Loucy (cell line): ENCODE data around the gene PDILT.

Source experiments
- EZH2phosphoT487 ChIP-seq: fragments of 200-600 bp; IDR thresholded peaks from 2 replicates; pipeline ENCODE4 v1.6.1; 2018; ENCODE audit warnings: antibody characterized with exemption, mild to moderate bottlenecking, moderate library complexity, borderline replicate concordance
- TF ChIP-seq, protein P1 (sequence below): fragments of 200-600 bp; sonication (generic); conservative IDR thresholded peaks from 2 replicates; pipeline ENCODE4 v1.5.1; 2014; ENCODE audit warnings: mild to moderate bottlenecking, antibody characterized with exemption, low read length

GRCh38 chr16:20398603-20399002 lies 5.9 kb downstream of the PDILT start:
- TF ChIP-seq, protein P1, sequence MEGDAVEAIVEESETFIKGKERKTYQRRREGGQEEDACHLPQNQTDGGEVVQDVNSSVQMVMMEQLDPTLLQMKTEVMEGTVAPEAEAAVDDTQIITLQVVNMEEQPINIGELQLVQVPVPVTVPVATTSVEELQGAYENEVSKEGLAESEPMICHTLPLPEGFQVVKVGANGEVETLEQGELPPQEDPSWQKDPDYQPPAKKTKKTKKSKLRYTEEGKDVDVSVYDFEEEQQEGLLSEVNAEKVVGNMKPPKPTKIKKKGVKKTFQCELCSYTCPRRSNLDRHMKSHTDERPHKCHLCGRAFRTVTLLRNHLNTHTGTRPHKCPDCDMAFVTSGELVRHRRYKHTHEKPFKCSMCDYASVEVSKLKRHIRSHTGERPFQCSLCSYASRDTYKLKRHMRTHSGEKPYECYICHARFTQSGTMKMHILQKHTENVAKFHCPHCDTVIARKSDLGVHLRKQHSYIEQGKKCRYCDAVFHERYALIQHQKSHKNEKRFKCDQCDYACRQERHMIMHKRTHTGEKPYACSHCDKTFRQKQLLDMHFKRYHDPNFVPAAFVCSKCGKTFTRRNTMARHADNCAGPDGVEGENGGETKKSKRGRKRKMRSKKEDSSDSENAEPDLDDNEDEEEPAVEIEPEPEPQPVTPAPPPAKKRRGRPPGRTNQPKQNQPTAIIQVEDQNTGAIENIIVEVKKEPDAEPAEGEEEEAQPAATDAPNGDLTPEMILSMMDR = no peak
- no peak for TF ChIP-seq EZH2phosphoT487
